ENCODE data around the gene IFNA14. TPM values are rescaled to one million over a fixed set of nuclear protein-coding genes. Genes with fewer than 3 reads are reported as not detected.
A peak's percentile ranks its signal among the peaks of the same experiment; 100 is the strongest.
"Not testable (repeated sequence)": the region's sequence is repeated elsewhere in the genome, so short reads cannot be mapped to it uniquely, and the experiment has no call there.

Gene IFNA14
- total RNA-seq, 1 experiment from 2014 or later = not detected

DNA sequence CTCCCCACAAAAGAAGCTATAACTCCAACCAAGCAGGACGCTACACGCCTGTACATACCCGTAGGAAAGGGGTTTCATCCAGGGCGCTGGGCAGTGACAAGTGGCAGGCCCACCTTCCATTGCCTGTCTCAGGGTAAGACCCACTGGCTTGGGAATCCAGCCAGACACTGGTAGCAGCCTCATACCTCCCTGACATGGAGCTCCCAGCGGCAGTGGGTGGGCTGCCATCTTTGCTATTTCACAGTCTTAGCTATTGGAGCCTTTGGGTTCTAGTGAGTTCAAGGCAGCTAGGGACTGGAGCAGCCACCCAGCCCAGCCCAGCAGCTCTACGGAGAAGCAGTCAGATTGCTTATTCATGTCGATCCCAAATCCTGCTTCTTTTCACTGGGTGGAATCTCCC lies 29.5 kb downstream of the IFNA14 start:
- Histone ChIP-seq H3K27me3 (ENCODE audit: low read length) (no peaks in the 10 kb centered on the region), H4K20me1 (ENCODE audit: insufficient read depth, low read depth, low read length) (no peaks in the 10 kb centered on the region), H3K9me3 (ENCODE audit: low read length) (no peaks in the 10 kb centered on the region), H3K27ac (ENCODE audit: low read length) (no peak overlapping the region), H3K9me2 (replicated peaks; ENCODE audit: insufficient read depth, low read length) (no peaks in the 10 kb centered on the region), H3K36me3 (ENCODE audit: insufficient read depth, low read length) (no peaks in the 10 kb centered on the region), H3K79me2 (ENCODE audit: low read length) (no peaks in the 10 kb centered on the region), H3K4me3 (ENCODE audit: low read length) (no peak overlapping the region), H3K4me2 (ENCODE audit: low read depth, low read length, poor library complexity, severe bottlenecking) (no peak overlapping the region), H3K4me1 (ENCODE audit: low read length) (no peaks in the 10 kb centered on the region), H3K9ac (ENCODE audit: low read length) (no peak overlapping the region), H2AFZ (ENCODE audit: low read length) (no peak overlapping the region)
- DNase-seq = no peak

DNA sequence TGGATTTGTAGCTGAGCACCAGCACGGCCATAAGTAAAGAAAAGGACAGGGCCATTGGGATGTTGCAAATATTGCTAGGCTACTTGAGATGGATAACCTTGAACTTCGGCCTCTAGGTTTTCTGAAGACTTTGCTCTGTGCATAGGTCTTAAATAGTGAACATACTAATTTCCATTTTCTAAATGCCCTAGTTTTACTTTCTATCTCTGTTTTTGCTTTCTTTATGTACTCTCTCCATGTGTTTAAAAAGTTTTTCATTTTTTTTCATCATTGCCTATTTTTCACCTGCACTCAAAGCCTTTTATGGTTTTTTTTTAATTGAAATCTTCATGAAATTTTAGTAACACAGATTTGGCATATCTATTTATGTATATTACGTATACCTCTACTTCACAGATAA lies 32.8 kb downstream of the IFNA14 start, which contains the start of gene IFNA10:
TSS of gene IFNA10 (minus strand) at position 101 of the 400 bp plus-strand sequence. CDS start at position 55, 46 bp downstream.
- H2AFZ ChIP-seq (ENCODE audit: low read length); H3K4me2 ChIP-seq (ENCODE audit: low read depth, low read length, poor library complexity, severe bottlenecking); H3K4me3 ChIP-seq (ENCODE audit: low read length); H3K9me3 ChIP-seq (ENCODE audit: low read length); H3K27ac ChIP-seq (ENCODE audit: low read length); H3K27me3 ChIP-seq (ENCODE audit: low read length); H4K20me1 ChIP-seq (ENCODE audit: insufficient read depth, low read depth, low read length); H3K4me1 ChIP-seq (ENCODE audit: low read length); DNase-seq; H3K79me2 ChIP-seq (ENCODE audit: low read length); H3K9me2 ChIP-seq (replicated peaks; ENCODE audit: insufficient read depth, low read length); H3K9ac ChIP-seq (ENCODE audit: low read length); H3K36me3 ChIP-seq (ENCODE audit: insufficient read depth, low read length): not testable (repeated sequence)

DNA sequence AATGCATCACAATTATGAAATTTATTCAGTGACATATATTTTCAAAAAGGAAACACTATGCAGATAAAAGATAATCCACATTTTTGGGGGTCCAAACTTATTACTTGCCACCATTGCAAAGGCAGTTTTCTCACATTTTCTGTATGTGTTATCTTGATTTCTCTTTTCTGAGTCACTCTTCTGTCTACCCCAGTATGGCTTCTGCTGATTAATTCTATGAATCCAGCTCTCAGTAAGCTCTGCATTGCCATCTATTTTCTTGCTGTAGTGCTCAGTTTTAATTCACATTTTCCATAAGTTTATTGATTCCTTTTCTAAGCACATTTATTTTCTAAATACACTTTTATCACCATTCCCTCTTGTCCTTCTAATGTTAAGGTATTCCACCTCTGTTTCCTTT lies 34.6 kb downstream of the IFNA14 start:
- Histone ChIP-seq H3K4me2 (ENCODE audit: low read depth, low read length, poor library complexity, severe bottlenecking) (no peak overlapping the region), H3K4me3 (ENCODE audit: low read length) (no peak overlapping the region), H3K27me3 (ENCODE audit: low read length) (no peaks in the 10 kb centered on the region), H3K36me3 (ENCODE audit: insufficient read depth, low read length) (no peaks in the 10 kb centered on the region), H3K9me3 (ENCODE audit: low read length) (no peaks in the 10 kb centered on the region), H3K27ac (ENCODE audit: low read length) (no peak overlapping the region), H4K20me1 (ENCODE audit: insufficient read depth, low read depth, low read length) (no peaks in the 10 kb centered on the region), H3K9me2 (replicated peaks; ENCODE audit: insufficient read depth, low read length) (no peaks in the 10 kb centered on the region), H3K4me1 (ENCODE audit: low read length) (no peaks in the 10 kb centered on the region), H3K79me2 (ENCODE audit: low read length) (no peaks in the 10 kb centered on the region), H3K9ac (ENCODE audit: low read length) (no peak overlapping the region), H2AFZ (ENCODE audit: low read length) (no peak overlapping the region)
- no peak for DNase-seq

DNA sequence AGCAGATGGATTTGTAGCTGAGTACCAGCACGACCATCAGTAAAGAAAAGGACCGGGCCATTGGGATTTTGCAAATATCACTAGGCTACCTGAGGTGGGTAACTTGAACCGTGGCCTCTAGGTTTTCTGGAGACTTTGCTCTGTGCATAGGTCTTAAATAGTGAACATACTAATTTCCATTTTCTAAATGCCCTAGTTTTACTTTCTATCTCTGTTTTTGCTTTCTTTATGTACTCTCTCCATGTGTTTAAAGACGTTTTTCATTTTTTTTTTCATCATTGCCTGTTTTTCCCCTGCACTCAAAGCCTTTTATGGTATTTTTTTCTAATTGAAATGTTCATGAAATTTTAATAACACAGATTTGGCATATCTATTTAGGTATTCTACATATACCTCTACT lies 37.7 kb downstream of the IFNA14 start, which contains the start of gene IFNA7:
TSS of gene IFNA7 (minus strand) at position 101 of the 400 bp plus-strand sequence. CDS start at position 61, 40 bp downstream.
- not testable (repeated sequence) for H3K27me3 ChIP-seq (ENCODE audit: low read length); H3K79me2 ChIP-seq (ENCODE audit: low read length); H3K9me3 ChIP-seq (ENCODE audit: low read length); H3K36me3 ChIP-seq (ENCODE audit: insufficient read depth, low read length); H3K4me2 ChIP-seq (ENCODE audit: low read depth, low read length, poor library complexity, severe bottlenecking); DNase-seq; H3K4me1 ChIP-seq (ENCODE audit: low read length); H3K9ac ChIP-seq (ENCODE audit: low read length); H3K27ac ChIP-seq (ENCODE audit: low read length); H3K9me2 ChIP-seq (replicated peaks; ENCODE audit: insufficient read depth, low read length); H3K4me3 ChIP-seq (ENCODE audit: low read length); H2AFZ ChIP-seq (ENCODE audit: low read length); H4K20me1 ChIP-seq (ENCODE audit: insufficient read depth, low read depth, low read length)

DNA sequence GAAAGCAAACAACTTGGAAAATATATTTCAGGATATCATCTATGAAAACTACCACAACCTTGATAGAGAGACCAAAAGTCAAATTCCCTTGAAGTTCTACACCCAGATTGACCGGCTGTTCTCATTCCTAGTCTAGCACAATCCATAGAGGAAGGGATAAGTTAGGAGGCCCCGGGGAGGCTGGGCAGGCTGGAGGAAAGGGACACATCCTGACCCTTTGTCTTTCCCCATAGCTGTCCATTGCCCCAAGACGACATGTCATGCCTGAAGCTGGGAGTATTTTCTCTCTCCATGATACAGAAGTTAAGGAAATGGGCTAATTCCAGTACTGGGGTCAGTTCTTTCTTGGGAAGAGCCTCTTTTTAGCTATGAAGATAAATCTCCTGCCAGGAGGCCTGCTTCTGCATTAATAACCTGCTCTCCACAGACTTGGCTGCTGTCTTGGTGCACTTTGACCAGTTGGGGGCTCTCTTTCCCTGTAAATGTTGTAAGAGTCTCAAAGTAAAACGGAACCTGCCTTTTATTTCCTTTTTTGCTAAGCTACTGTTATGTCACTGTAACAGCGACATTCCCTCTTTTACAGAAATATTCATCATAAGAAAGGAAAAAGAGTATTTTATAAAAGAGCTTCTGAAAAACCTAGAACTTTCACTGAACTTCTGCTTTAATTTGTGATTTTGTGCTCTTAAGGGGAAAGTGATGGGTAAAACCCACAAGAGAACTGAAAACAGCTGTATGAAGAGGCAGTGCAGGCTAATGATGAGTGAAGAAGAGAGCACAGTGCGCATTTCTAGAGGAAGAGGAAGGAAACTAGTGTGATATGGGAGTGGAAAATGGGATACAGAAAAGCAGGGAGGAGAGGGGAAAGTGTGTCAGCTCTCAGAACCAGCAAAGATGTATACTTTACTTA lies 44.7 kb downstream of the IFNA14 start:
- not testable (repeated sequence) for H3K27ac ChIP-seq (ENCODE audit: low read length); H3K9ac ChIP-seq (ENCODE audit: low read length); H3K9me3 ChIP-seq (ENCODE audit: low read length); H3K36me3 ChIP-seq (ENCODE audit: insufficient read depth, low read length); H4K20me1 ChIP-seq (ENCODE audit: insufficient read depth, low read depth, low read length); H3K9me2 ChIP-seq (replicated peaks; ENCODE audit: insufficient read depth, low read length); H3K4me2 ChIP-seq (ENCODE audit: low read depth, low read length, poor library complexity, severe bottlenecking); H3K4me1 ChIP-seq (ENCODE audit: low read length); H3K27me3 ChIP-seq (ENCODE audit: low read length); H3K4me3 ChIP-seq (ENCODE audit: low read length); H2AFZ ChIP-seq (ENCODE audit: low read length); H3K79me2 ChIP-seq (ENCODE audit: low read length)
- DNase-seq = peak; percentile 69

Other genes with a start within 250 kb of the IFNA14 start
- 0.83 and 2.9 TPM in 2 replicates for gene HACD4, start 208.4 kb downstream of the IFNA14 start, total RNA-seq (2014; rRNA removed; shearing (Covaris generic); ENCODE audit: low replicate concordance)
- 0.51 TPM in 1 of 2 replicates, not detected in the other for gene IFNB1, start 162.1 kb downstream of the IFNA14 start, total RNA-seq (2014; rRNA removed; shearing (Covaris generic); ENCODE audit: low replicate concordance)
- gene IFNW1, start 98.2 kb downstream of the IFNA14 start, total RNA-seq (2014; rRNA removed; shearing (Covaris generic); ENCODE audit: low replicate concordance) = not detected in 2 replicates
- gene IFNA21, start 73.3 kb downstream of the IFNA14 start, total RNA-seq (2014; rRNA removed; shearing (Covaris generic); ENCODE audit: low replicate concordance) = not detected in 2 replicates
- not detected in 2 replicates for gene IFNA4, start 52.4 kb downstream of the IFNA14 start, total RNA-seq (2014; rRNA removed; shearing (Covaris generic); ENCODE audit: low replicate concordance)
- gene IFNA7, start 37.8 kb downstream of the IFNA14 start, total RNA-seq (2014; rRNA removed; shearing (Covaris generic); ENCODE audit: low replicate concordance) = not detected in 2 replicates
- gene IFNA10, start 32.9 kb downstream of the IFNA14 start, total RNA-seq (2014; rRNA removed; shearing (Covaris generic); ENCODE audit: low replicate concordance) = not detected in 2 replicates
- gene IFNA16, start 22.7 kb downstream of the IFNA14 start, total RNA-seq (2014; rRNA removed; shearing (Covaris generic); ENCODE audit: low replicate concordance) = not detected in 2 replicates
- gene IFNA17, start 11.8 kb downstream of the IFNA14 start, total RNA-seq (2014; rRNA removed; shearing (Covaris generic); ENCODE audit: low replicate concordance) = not detected in 2 replicates
- not detected in 2 replicates for gene IFNA5, start 65.3 kb upstream of the IFNA14 start, total RNA-seq (2014; rRNA removed; shearing (Covaris generic); ENCODE audit: low replicate concordance)
- 14.0 and 21.2 TPM in 2 replicates for gene KLHL9, start 95.4 kb upstream of the IFNA14 start, total RNA-seq (2014; rRNA removed; shearing (Covaris generic); ENCODE audit: low replicate concordance)
- not detected in 2 replicates for gene IFNA6, start 110.9 kb upstream of the IFNA14 start, total RNA-seq (2014; rRNA removed; shearing (Covaris generic); ENCODE audit: low replicate concordance)
- gene IFNA13, start 128.1 kb upstream of the IFNA14 start, total RNA-seq (2014; rRNA removed; shearing (Covaris generic); ENCODE audit: low replicate concordance) = not detected in 2 replicates
- not detected in 2 replicates for gene IFNA2, start 145.4 kb upstream of the IFNA14 start, total RNA-seq (2014; rRNA removed; shearing (Covaris generic); ENCODE audit: low replicate concordance)
- gene IFNA8, start 169.1 kb upstream of the IFNA14 start, total RNA-seq (2014; rRNA removed; shearing (Covaris generic); ENCODE audit: low replicate concordance) = not detected in 2 replicates
- gene IFNA1, start 200.4 kb upstream of the IFNA14 start, total RNA-seq (2014; rRNA removed; shearing (Covaris generic); ENCODE audit: low replicate concordance) = not detected in 2 replicates
- gene IFNE, start 242.3 kb upstream of the IFNA14 start, total RNA-seq (2014; rRNA removed; shearing (Covaris generic); ENCODE audit: low replicate concordance) = not detected in 2 replicates